A549 (cell line): ENCODE measurements around the gene SF3A2.

Experiments used
- BHLHE40 ChIP-seq: IDR thresholded peaks from 2 replicates; pipeline ENCODE4 v1.6.1; 2012; ENCODE audit warnings: low read depth, low read length, inconsistent platforms
- CHD4 ChIP-seq: fragments of 200-600 bp; sonication (generic); IDR thresholded peaks from 2 replicates; pipeline ENCODE4 v1.6.1; 2016; ENCODE audit warnings: antibody characterized with exemption, mild to moderate bottlenecking, borderline replicate concordance
- ESRRA ChIP-seq: fragments of 150-350 bp; IDR thresholded peaks from 2 replicates; pipeline ENCODE4 v1.6.1; 2014; ENCODE audit warnings: mild to moderate bottlenecking, low read length, borderline replicate concordance
- HOXA7 ChIP-seq: fragments of 250-450 bp; sonication (Bioruptor Pico); IDR thresholded peaks from 2 replicates; pipeline ENCODE4 v1.5.0; 2020; ENCODE audit warnings: mild to moderate bottlenecking, moderate library complexity
- JUNB ChIP-seq: fragments of >200 bp; sonication (Bioruptor Twin); formaldehyde crosslinking; IDR thresholded peaks from 2 replicates; pipeline ENCODE4 v1.6.1; 2016
- POLR2A ChIP-seq: IDR thresholded peaks from 2 replicates; pipeline ENCODE4 v1.6.1; 2012; ENCODE audit warnings: mild to moderate bottlenecking, low read length
- RAD21 ChIP-seq, 2 experiments: fragments of >200 bp in 1 of 2; sonication (Bioruptor Twin) in 1 of 2; formaldehyde crosslinking in 1 of 2; IDR thresholded peaks in 1 of 2; conservative IDR thresholded peaks in 1 of 2; 2 replicates in 1 of 2; 3 replicates in 1 of 2; pipeline ENCODE4 v1.6.1; 2012 to 2018; ENCODE audit warnings: inconsistent platforms in 1 of 2
- RFX5 ChIP-seq: fragments of 450-650 bp; IDR thresholded peaks from 2 replicates; pipeline ENCODE4 v1.7.1; 2014; ENCODE audit warnings: antibody characterized with exemption, mild to moderate bottlenecking, moderate library complexity
- RNF2 ChIP-seq: fragments of 200-600 bp; sonication (generic); IDR thresholded peaks from 2 replicates; pipeline ENCODE4 v1.6.1; 2016; ENCODE audit warnings: low read depth, mild to moderate bottlenecking, antibody characterized with exemption, moderate library complexity, borderline replicate concordance
- TF ChIP-seq, protein P1 (sequence below): IDR thresholded peaks from 2 replicates; pipeline ENCODE4 v1.6.1; 2012
- TF ChIP-seq, protein P2 (sequence below): fragments of >200 bp; sonication (Bioruptor Twin); formaldehyde crosslinking; IDR thresholded peaks from 3 replicates; pipeline ENCODE4 v1.5.1; 2016
- TF ChIP-seq, protein P3 (sequence below): fragments of >200 bp; sonication (Bioruptor Twin); formaldehyde crosslinking; IDR thresholded peaks from 3 replicates; pipeline ENCODE4 v1.6.1; 2016

DNA sequence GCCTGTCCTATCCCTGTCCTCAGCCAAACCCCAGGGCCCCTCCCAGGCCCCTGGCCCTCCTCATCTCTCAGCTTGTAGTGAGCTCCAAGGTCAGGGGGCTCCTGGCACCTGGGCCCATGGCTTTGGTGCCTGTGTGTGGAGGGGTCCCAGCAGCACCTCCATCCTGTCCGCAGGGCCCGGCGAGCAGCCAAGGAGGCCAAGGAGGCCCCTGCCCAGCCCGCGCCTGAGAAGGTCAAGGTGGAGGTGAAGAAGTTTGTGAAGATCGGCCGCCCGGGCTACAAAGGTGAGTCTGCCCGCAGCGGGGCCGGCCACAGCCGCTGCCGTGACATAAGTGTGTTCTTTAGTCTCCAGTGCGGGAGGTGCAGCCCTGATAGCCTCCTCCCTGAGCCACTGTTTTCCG lies 8.6 kb downstream of the SF3A2 start:
- TF ChIP-seq POLR2A = no peak
- TF ChIP-seq, protein P1, sequence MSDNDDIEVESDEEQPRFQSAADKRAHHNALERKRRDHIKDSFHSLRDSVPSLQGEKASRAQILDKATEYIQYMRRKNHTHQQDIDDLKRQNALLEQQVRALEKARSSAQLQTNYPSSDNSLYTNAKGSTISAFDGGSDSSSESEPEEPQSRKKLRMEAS = no peak
- no peak for TF ChIP-seq RNF2
- TF ChIP-seq ESRRA = no peak
- TF ChIP-seq, protein P2, sequence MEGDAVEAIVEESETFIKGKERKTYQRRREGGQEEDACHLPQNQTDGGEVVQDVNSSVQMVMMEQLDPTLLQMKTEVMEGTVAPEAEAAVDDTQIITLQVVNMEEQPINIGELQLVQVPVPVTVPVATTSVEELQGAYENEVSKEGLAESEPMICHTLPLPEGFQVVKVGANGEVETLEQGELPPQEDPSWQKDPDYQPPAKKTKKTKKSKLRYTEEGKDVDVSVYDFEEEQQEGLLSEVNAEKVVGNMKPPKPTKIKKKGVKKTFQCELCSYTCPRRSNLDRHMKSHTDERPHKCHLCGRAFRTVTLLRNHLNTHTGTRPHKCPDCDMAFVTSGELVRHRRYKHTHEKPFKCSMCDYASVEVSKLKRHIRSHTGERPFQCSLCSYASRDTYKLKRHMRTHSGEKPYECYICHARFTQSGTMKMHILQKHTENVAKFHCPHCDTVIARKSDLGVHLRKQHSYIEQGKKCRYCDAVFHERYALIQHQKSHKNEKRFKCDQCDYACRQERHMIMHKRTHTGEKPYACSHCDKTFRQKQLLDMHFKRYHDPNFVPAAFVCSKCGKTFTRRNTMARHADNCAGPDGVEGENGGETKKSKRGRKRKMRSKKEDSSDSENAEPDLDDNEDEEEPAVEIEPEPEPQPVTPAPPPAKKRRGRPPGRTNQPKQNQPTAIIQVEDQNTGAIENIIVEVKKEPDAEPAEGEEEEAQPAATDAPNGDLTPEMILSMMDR = no peak
- TF ChIP-seq JUNB = no peak
- TF ChIP-seq CHD4 = no peak
- TF ChIP-seq BHLHE40 = no peak
- TF ChIP-seq RFX5 = no peak
- TF ChIP-seq, protein P3, sequence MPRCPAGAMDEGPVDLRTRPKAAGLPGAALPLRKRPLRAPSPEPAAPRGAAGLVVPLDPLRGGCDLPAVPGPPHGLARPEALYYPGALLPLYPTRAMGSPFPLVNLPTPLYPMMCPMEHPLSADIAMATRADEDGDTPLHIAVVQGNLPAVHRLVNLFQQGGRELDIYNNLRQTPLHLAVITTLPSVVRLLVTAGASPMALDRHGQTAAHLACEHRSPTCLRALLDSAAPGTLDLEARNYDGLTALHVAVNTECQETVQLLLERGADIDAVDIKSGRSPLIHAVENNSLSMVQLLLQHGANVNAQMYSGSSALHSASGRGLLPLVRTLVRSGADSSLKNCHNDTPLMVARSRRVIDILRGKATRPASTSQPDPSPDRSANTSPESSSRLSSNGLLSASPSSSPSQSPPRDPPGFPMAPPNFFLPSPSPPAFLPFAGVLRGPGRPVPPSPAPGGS = no peak
- no peak for TF ChIP-seq HOXA7 (CRISPR knock-in tag)
- TF ChIP-seq RAD21 (conservative IDR thresholded peaks at IDR 0.05 in 1 of 2, IDR thresholded peaks at IDR 0.05 in 1 of 2) = no peak
